GM11168 (cell line): Measurements from ENCODE around the gene FOXO6.

ENCODE experiments used
- in situ Hi-C: fragments of 300-500 bp; cut with MboI; formaldehyde crosslinking; loops from one replicate; pipeline ENCODE4 v1.12.0; 2022; ENCODE audit warnings: low sequenced_read_pairs; ENCODE audit not compliant: unreplicated experiment

The FOXO6 gene

GRCh38 chr1:41396084-41396483, 34.9 kb downstream of the FOXO6 start:
- in situ Hi-C loops, result no loop called here

- in situ Hi-C loops, result no loop called here
Observed at GRCh38 chr1:41397020-41397419, 35.8 kb downstream of the FOXO6 start.

- in situ Hi-C loops, result no loop called here
Observed at GRCh38 chr1:41397753-41398330, 36.6 kb downstream of the FOXO6 start.

- in situ Hi-C loops, result no loop called here
Observed at GRCh38 chr1:41399145-41399795, 38.0 kb downstream of the FOXO6 start.

GRCh38 chr1:41400225-41400624, 39.0 kb downstream of the FOXO6 start:
- in situ Hi-C loops, result no loop called here

GRCh38 chr1:41401899-41402298, 40.7 kb downstream of the FOXO6 start:
- in situ Hi-C loops, result no loop called here

- in situ Hi-C loops, result no loop called here
Observed at GRCh38 chr1:41404308-41404761, 43.1 kb downstream of the FOXO6 start.

GRCh38 chr1:41407664-41408252, 46.5 kb downstream of the FOXO6 start:
- in situ Hi-C loops, result no loop called here

- in situ Hi-C loops, result no loop called here
Observed at GRCh38 chr1:41408691-41409090, 47.5 kb downstream of the FOXO6 start.

- in situ Hi-C loops, result loop anchor here (5.0 kb wide), 1 partner anchor 88 kb away; no protein-coding TSS in a partner anchor
Observed at GRCh38 chr1:41409825-41410224, 48.6 kb downstream of the FOXO6 start.

GRCh38 chr1:41410462-41410861, 49.2 kb downstream of the FOXO6 start:
- in situ Hi-C loops, result loop anchor here (5.0 kb wide), 1 partner anchor 88 kb away; no protein-coding TSS in a partner anchor

GRCh38 chr1:41411229-41411628, 50.0 kb downstream of the FOXO6 start:
- in situ Hi-C loops, result loop anchor here (5.0 kb wide), 1 partner anchor 89 kb away; no protein-coding TSS in a partner anchor

GRCh38 chr1:41412748-41413147, 51.5 kb downstream of the FOXO6 start:
- in situ Hi-C loops, result loop anchor here (5.0 kb wide), 1 partner anchor 90 kb away; no protein-coding TSS in a partner anchor

- in situ Hi-C loops, result loop anchor here (5.0 kb wide), 1 partner anchor 92 kb away; no protein-coding TSS in a partner anchor
Observed at GRCh38 chr1:41413748-41414281, 52.6 kb downstream of the FOXO6 start.

GRCh38 chr1:41414296-41414695, 53.1 kb downstream of the FOXO6 start:
- in situ Hi-C loops, result loop anchor here (5.0 kb wide), 1 partner anchor 92 kb away; no protein-coding TSS in a partner anchor

- in situ Hi-C loops, result loop anchor here (5.0 kb wide), 1 partner anchor 93 kb away; no protein-coding TSS in a partner anchor
Observed at GRCh38 chr1:41414716-41415306, 53.6 kb downstream of the FOXO6 start.

GRCh38 chr1:41416081-41416480, 54.8 kb downstream of the FOXO6 start:
- in situ Hi-C loops, result no loop called here

- in situ Hi-C loops, result no loop called here
Observed at GRCh38 chr1:41416552-41417334, 55.5 kb downstream of the FOXO6 start.

- in situ Hi-C loops, result no loop called here
Observed at GRCh38 chr1:41417335-41417682, 56.1 kb downstream of the FOXO6 start.

- in situ Hi-C loops, result no loop called here
Observed at GRCh38 chr1:41417746-41418145, 56.5 kb downstream of the FOXO6 start.
